ENCODE data around the gene NTRK2.

DNA sequence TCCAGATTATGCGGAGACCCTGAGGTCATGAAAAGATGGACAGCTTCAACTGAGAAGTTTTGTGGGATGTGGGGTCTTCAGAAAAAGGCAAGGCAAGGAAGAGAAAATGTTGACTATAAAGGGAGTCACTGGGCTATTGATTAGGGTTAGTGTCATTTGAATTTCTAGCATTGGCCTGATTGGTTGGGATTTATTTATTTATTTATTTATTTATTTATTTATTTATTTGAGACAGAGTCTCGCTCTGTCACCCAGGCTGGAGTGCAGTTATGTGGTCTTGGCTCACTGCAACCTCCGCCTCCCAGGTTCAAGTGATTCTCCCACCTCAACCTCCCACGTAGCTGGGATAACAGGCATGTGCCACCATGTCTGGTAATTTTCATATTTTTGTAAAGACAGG is 279.7 kb downstream of the NTRK2 start:
- TF ChIP-seq ZNF384 (IDR thresholded peaks at IDR 0.05; ENCODE audit: borderline replicate concordance, low read depth, low read length) (no peak), SP1 (IDR thresholded peaks at IDR 0.05; ENCODE audit: low read depth, low read length) (no peak), USF2 (IDR thresholded peaks at IDR 0.05; ENCODE audit: borderline replicate concordance, low read depth, low read length) (no peak), MAX (IDR thresholded peaks at IDR 0.05; ENCODE audit: low read depth, low read length) (no peak), EP300 (IDR thresholded peaks at IDR 0.05; ENCODE audit: borderline replicate concordance in 1 of 2, control insufficient read depth in 1 of 2, low read depth in 2 of 2, low read length in 2 of 2) (no peak), CEBPB (IDR thresholded peaks at IDR 0.05; ENCODE audit: borderline replicate concordance in 1 of 2, low read depth in 2 of 2, low read length in 2 of 2) (no peak), TCF3 (IDR thresholded peaks at IDR 0.05; ENCODE audit: borderline replicate concordance, insufficient read depth, low read depth, low read length) (no peak), SREBF2 (IDR thresholded peaks at IDR 0.05; ENCODE audit: low read length) (no peak), IRF4 (IDR thresholded peaks at IDR 0.05; ENCODE audit: low read depth, low read length) (no peak), CREB1 (IDR thresholded peaks at IDR 0.05; ENCODE audit: low read depth) (no peak)
- TF ChIP-seq, protein P1, sequence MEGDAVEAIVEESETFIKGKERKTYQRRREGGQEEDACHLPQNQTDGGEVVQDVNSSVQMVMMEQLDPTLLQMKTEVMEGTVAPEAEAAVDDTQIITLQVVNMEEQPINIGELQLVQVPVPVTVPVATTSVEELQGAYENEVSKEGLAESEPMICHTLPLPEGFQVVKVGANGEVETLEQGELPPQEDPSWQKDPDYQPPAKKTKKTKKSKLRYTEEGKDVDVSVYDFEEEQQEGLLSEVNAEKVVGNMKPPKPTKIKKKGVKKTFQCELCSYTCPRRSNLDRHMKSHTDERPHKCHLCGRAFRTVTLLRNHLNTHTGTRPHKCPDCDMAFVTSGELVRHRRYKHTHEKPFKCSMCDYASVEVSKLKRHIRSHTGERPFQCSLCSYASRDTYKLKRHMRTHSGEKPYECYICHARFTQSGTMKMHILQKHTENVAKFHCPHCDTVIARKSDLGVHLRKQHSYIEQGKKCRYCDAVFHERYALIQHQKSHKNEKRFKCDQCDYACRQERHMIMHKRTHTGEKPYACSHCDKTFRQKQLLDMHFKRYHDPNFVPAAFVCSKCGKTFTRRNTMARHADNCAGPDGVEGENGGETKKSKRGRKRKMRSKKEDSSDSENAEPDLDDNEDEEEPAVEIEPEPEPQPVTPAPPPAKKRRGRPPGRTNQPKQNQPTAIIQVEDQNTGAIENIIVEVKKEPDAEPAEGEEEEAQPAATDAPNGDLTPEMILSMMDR (IDR thresholded peaks at IDR 0.05 in 2 of 3, conservative IDR thresholded peaks at IDR 0.05 in 1 of 3; ENCODE audit: control insufficient read depth in 2 of 3, extremely low read depth in 1 of 3, insufficient read depth in 1 of 3, low read depth in 3 of 3, low read length in 3 of 3) = no peak
- TF ChIP-seq, protein P2, sequence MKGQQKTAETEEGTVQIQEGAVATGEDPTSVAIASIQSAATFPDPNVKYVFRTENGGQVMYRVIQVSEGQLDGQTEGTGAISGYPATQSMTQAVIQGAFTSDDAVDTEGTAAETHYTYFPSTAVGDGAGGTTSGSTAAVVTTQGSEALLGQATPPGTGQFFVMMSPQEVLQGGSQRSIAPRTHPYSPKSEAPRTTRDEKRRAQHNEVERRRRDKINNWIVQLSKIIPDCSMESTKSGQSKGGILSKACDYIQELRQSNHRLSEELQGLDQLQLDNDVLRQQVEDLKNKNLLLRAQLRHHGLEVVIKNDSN (IDR thresholded peaks at IDR 0.05; ENCODE audit: borderline replicate concordance, extremely low read length, insufficient read depth, low read depth, low read length) = no peak
